RPMI7951 (cell line): ENCODE data around the gene PPP1R16B. TPM values are rescaled to one million over a fixed set of nuclear protein-coding genes. Genes with fewer than 3 reads are reported as not detected.

Source experiments
- DNase-seq: peaks from one replicate; pipeline ENCODE4 v3.0.0-alpha.2; 2012; ENCODE audit warnings: low read depth
- total RNA-seq: library from RNA; depleted of rRNA; stranded (reverse); fragments of >200 nt; shearing (Covaris generic); gene quantifications from 2 replicates; pipeline ENCODE4 v1.2.3, GENCODE V29; 2014

The PPP1R16B gene
- total RNA-seq, 1 experiment from 2014 or later = under 0.01 TPM

DNA sequence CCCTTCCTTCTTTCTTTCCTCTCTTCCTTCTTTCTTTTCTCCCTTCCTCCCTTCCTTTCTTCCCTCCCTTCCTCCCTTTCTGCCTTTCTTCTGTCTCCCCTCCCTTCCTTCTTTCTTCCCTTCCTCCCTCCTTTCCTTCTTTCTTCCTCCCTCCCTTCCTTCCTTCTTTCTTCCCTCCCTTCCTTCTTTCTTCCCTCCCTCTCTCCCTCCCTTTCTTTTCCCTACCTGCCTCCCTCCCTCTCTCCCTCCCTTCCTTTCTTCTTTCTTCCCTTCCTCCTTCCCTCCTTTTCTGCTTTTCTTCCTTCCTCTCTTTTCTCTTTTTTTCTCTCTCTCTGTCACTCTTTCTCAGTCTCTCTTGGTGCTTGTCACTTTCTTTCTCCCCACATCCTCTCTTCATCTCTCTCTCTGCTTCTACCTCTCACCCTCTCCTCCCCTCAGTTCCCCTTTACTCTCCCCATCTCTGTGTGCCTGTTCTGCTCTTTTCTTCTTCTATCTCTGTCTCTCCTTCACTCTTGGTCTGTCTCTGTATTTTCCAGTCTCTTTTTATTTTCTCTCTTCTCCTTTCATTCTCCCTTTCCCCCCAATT lies 90.6 kb downstream of the PPP1R16B start:
- no peak for DNase-seq

DNA sequence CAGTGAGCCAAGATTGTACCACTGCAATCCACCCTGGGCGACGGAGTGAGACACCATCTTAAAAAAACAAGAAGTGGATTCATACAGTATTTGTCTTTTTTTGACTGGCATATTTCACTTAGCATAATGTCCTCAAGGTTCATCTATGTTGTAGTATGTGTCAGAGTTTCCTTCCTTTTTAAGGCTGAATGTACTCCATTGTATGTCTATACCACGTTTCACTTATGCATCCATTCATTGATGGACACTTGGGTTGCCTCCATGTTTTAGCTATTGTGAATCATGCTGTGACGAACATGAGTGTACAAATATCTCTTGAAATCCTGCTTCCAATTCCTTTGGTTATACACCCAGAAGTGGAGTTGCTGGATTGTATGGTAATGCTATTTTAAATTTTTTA lies 91.8 kb downstream of the PPP1R16B start:
- DNase-seq = peak; percentile 58

DNA sequence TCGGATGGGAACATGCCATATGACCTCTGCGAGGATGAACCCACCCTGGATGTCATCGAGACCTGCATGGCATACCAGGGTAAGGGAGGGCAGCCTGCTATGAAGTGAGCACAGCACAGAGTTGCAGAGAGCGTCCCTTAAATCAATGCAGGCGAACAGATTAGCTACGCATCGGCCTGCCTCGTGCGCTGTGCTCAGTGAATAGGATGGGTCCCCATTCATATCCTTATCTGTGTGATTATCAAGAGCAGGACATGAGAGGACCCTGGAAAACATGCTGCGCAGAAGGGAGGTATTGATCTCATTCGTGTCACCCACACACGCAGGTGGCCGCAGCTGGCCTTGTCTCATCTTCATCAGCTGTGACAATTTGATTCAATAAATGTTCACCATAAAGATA lies 95.1 kb downstream of the PPP1R16B start:
- no peak for DNase-seq

DNA sequence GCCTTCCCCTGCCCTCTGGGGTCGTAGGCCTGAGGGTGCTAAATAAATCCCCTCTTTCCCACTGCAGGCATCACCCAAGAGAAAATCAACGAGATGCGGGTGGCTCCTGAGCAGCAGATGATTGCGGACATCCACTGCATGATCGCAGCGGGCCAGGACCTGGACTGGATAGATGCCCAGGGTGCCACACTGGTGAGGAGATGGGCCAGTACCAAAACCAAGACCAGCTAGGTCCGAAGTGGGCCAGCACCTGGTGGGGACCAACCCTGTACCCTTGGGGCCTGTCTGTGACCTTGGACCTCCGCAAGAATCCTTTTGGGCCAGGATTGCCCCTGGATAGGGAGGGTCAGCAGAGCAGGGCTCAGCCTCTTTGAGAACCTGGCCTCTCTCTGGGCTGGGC lies 97.1 kb downstream of the PPP1R16B start:
- no peak for DNase-seq

DNA sequence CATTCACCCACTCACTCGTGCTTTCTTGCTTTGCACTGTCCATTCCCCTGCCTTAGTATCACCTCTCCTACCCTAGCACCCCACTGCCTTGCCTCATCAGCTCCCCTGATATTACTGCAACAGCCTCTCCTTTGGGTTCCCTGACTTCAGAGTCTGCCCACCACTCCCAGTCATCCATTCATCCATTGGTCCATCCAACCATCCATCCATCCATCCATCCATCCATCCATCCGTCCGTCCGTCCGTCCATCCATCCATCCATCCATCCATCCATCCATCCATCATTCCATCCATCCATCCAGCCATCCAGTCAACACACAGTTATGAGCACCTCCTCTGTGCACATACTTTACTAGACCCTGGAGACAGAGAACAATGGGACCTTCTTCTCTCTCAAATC lies 97.8 kb downstream of the PPP1R16B start:
- no peak for DNase-seq

DNA sequence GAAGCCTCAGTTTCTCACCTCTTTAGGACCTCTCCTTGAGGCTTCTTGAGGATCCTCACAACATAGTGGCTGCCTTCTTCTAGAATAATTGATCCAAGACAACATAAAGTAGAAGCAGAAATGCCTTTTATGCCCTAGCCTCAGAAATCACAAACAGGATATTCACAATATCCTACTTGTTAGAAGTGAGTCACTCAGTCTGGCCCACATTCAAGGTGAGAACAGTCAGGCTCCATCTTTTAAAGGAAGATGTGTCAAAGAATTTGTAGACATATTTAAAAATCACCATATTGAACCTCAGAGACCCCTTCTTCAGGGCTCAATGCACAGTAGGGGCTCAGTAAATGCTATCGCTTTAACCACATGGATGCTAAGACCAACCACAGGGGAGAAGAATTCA lies 99.9 kb downstream of the PPP1R16B start:
- no peak for DNase-seq

DNA sequence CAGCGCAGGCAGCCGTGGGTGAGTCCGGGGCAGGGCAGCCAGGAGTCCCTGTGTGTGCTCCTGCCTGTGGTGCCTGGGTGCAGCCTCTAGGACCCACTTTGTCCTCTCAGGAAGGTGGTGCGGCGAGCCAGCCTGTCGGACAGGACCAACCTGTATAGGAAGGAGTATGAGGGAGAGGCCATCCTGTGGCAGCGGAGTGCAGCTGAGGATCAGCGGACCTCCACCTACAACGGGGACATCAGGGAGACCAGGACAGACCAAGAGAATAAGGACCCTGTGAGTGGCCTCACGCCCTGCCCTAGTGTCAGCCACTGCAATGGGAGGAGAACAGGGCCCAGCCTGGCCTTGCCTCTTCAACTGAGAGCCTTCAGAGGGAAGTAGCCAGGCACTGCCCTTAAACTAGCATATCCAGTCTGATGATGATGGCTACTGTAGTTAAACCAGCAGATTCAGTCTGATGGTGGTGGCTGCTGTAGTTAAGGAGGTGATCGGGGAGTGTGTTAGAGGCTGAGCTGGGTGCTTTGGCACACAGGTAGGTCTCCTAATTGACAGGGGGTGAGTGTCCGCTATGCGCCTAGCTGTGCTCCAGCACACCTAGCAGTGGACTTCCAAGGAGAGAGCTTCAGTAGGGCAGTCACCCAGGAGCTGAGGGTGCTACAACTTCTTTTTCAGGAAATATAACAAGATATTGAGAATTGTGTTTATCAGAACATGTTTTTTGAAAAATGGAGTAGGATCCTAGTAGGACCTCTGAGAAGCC lies 102.6 kb downstream of the PPP1R16B start:
- DNase-seq = no peak

DNA sequence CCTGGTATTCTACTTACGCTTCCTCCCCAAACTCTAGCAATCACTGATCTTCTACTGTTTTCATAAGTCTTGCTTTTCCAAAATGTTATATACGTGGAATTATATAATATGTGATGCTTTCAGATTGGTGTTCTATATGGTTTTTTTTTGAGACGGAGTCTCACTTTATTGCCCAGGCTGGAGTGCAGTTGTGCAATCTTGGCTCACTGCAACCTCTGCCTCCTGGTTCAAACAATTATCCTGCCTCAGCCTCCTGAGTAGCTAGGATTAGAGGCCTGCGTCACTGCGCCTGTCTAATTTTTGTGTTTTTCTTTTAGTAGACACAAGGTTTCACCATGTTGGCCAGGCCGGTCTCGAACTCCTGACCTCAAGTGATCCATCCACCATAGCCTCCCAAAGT lies 109.9 kb downstream of the PPP1R16B start:
- DNase-seq = no peak

DNA sequence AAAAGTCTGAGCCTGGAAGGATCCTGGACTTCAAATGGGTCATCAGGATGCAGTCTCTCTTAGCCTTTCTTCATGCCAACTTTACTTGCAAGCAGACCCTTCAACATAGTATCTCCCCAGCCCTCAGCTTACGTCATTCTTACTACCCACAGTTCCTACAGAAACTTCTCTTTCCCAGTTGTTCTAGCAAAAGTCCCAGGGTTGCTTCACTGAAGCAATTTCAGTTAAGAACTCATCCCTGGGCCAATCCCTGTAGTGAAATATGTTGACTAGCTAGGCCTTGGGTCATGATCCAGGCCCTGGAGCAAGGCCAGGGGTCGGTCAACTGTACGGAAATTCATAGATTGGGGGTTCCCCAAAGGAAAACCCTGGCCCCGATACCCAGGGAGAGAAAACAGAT lies 112.2 kb downstream of the PPP1R16B start:
- DNase-seq = no peak

DNA sequence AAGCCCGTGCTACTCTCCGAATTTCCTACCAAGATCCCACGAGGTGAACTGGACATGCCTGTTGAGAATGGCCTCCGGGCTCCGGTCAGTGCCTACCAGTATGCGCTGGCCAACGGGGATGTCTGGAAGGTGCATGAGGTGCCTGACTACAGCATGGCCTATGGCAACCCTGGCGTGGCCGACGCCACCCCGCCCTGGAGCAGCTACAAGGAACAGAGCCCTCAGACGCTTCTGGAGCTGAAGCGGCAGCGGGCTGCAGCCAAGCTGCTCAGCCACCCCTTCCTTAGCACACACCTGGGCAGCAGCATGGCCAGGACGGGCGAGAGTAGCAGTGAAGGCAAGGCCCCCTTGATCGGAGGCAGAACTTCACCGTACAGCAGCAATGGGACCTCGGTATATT lies 112.7 kb downstream of the PPP1R16B start:
- DNase-seq = no peak

DNA sequence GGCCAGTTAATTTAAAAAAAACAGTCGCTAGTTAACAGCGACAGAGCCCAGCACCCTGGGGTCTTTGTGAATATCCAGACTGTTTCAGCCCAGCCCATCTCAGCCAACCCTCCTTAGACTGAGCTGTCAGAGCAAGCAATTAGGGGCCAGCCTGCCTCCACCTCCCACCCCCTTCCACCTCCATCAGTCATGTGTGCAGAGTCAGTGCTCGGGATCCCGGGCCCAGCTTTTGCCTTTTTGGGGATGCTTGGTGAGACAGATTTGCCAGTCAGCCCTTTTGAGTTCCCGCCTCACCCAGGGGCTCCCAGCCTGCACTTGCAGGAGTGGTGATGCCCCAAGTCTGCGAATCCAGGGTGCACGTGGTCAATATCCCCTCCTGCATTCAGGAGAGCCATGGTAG lies 114.2 kb downstream of the PPP1R16B start:
- DNase-seq = no peak

DNA sequence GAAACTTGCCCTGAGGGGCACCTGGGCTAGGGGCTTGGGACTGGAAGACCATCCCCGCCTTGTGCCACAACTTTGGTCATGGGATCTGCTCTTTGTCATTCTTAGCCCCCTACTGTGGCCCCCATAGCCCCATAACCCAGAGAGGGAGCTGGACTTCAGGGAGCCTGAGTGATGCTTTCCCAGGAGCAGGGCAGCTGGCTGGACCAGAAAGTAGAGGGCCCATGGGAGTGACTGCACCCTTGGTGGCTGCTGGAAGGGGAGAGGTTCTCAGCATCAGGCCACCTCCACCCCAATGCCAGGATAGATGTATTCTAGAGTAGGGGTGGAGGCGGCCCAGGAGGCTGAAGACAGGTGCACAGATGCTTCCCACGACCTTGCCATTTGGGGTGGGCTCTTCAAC lies 114.9 kb downstream of the PPP1R16B start:
- DNase-seq = no peak

DNA sequence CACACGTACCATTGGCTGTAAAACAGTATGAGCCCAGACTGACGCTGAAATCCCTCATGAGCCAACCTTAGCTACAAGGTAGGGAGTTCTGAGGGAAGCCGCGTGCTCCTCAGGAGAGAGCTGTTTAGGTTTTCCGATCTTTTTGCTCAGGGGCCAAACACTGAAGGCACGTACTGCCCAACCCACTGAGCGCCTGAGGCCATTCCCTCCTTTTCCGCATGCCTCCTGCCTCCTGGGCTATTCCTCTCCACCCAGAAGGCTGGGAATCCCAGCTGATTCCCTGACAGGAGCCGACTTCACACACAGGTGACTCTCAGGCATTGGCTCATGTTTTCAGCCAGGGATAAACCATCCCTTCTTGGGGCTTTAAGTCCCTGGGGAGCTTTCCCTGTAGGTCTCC lies 115.4 kb downstream of the PPP1R16B start:
- no peak for DNase-seq

DNA sequence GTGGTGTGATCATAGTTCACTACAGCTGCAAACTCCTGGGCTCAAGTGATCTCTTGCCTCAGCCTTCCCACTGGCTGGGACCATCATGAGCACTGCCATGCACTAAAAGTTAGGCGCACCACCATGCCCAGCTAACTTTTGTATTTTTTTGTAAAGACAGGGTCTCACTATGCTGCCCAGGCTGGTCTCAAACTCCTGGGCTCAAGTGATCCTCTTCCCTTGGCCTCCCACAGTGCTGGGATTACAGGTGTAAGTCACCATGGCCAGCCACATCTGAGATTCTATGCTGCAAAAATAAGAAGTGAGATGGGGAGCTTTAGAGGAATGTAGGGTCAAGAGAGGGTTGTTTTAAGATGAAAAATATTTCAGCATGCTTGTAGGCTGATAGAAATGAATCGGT lies 119.2 kb downstream of the PPP1R16B start:
- DNase-seq = no peak

DNA sequence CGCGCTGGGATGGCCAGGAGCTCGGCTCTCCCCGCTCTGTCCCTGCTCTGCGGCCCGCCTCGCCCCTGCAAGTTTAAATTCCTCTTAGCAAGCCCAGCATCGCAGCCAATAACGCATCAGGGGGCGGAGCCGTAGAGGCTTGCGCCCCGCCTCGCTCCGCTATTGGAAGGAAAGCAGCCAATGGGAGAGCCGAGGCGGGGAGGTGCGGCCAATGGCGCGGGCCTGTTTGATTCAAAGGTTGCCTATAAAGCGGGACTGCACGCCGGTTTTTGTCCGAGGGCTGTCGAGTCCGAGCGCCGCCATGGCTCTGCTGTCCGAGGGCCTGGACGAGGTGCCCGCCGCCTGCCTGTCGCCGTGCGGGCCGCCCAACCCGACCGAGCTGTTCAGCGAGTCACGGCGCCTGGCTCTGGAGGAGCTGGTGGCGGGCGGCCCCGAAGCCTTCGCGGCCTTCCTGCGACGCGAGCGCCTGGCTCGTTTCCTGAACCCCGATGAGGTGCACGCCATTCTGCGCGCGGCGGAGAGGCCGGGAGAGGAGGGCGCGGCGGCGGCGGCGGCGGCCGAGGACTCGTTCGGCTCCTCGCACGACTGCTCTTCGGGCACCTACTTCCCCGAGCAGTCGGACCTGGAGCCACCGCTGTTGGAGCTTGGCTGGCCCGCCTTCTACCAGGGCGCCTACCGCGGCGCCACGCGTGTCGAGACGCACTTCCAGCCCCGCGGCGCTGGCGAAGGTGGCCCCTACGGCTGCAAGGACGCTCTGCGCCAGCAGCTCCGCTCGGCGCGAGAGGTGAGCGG lies 120.8 kb downstream of the PPP1R16B start, which contains the start of gene FAM83D:
Gene FAM83D (plus strand): TSS at position 276 of the 792 bp plus-strand sequence. CDS start 26 bp downstream, at position 302.
- peak; percentile 99 for DNase-seq

DNA sequence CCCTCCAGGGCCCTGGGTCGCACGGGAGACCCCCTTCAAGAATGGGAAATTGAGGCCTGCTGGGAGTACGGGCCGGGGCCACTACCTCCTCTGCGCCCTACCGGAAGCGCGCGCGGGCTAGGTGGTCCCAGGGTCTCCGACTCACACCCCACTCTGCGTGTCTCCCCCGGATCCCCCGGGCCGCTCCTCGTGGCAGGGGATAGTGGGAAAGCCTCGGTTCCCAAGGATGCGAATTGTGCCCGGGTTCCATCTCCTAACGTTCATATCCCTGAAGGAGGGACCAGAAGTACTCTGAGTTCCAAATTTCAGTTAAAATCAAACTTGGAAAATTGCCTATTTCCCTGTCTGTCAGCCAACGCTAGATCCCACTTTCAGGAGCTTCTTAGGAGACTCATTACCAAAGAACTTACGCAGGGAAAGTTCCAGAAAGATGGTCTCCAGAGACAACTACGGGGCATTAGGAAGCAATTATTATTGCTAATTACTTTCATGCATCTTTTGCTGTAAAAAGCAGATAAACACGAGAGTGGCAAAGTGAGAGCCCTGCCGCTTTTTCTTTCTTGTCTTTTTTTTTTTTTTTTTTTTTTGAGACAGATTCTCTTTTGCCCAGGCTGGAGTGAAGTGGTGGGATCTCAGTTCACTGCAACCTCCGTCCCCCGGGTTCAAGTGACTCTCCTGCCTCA lies 121.6 kb downstream of the PPP1R16B start:
- DNase-seq = peak; percentile 39

DNA sequence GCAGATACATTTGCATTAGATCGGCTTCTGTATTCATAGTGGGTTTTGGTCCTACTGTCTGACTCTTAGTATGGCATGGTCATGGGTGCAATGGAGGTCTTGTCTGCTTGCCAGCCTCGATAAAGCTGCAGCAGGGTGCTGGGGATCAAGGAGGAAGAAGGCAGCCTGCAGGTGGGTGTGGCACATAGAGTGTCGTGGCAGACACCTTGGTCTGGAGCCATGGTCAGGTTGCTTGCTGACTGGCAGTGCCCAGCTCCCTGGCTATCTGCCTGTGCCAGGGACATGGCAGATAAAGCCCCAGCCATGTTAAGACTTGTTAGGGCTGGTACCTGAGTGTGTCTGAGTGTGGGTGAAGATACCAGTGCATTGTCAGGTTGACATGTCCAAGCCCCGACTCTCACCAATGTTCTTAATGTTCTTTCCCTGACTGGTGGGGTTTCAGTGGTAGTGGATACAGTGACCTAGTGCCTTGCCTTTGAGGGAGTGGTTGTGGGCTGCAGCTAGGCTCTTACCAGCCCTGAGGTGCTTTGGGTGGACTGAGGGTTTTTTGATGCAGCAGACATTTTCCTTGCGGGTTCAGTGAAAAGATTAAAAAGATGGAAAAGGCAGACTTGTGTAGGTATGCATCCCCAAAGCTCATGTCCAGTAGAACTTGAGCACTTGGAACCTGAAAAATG lies 122.5 kb downstream of the PPP1R16B start:
- peak; percentile 13 for DNase-seq

DNA sequence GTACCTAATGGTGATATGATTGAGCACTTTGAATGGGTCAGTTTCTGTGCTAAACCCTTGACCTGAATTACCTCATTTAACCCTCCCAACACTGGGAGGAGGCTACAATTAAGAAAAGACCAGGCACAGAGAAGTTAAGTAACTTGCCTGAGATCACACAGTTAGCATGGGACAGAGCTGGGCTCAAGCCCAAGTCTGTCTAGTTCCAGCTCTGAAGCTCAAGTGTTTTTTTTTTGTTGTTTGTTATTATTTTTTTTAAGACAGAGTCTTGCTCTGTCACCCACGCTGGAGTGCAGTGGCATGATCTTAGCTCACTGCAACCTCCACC lies 124.7 kb downstream of the PPP1R16B start:
- DNase-seq = no peak

DNA sequence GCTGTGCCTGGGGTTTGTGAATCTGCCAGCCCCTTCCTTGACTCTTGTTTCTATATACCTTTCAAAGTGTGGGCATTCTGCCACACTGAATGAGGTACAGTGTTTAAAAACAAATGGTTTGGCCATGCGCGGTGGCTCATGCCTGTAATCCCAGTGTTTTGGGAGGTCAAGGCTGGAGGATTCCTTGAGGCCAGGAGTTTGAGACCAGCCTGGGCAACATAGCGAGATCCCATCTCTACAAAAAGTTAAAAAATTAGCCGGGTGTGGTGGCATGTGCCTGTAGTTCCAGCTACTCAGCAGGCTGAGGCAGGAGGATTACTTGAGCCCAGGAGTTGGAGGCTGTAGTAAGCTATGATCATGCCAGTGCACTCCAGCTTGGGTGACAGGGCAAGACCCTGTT lies 126.5 kb downstream of the PPP1R16B start:
- no peak for DNase-seq

DNA sequence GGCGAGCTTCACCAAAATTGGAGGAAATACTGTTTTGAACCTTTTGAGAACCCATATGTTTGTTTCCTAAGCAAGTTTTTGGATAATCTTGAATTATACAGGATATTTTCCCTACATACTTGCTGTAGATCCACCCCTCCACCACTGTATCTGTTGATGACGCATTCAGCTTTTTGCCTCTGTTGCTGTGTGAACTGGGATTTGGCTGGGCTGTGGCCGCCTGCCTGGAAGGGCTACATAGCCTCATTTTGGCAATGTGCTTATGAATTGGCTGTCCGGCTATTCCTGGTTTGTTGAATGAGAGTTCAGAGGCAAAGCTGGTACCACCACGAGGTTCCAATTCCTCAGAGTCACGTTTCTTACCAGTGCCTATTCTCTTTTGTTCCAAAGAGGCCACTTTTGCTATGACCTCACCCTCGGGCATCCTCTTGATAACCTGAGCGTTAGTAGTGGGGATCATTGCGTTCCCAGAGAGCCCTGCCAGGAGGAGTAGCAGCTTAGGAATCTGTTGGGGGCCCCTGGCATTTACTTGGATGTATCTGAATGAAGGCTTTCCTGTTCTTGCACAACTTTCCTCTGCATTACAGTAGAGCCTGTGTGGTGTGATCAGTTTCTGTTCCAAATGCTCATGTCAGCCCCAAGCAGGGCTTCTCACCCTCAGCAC lies 127.1 kb downstream of the PPP1R16B start:
- DNase-seq = peak; percentile 59

DNA sequence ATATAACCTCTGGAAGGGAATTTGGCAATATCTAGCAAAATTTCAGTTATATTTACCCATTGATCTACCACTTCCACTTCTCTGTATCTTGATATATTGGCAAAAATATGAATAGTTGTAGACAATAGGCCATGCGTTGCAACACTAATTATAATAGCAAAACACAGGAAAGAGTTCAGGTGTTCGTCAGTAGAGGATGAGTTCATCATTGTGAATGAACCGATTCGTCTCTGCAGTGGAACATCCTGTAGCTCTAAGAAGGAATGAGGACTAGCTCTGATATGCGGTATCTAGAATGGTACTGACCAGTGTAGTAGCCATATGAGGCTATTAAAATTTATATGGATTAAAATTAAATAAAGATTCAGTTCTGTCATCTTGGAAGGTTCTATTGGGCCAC lies 129.0 kb downstream of the PPP1R16B start:
- no peak for DNase-seq
